ENCODE results near the gene XRCC1.
"Not testable (repeated sequence)": the region's sequence is repeated elsewhere in the genome, so short reads cannot be mapped to it uniquely, and the experiment has no call there.

The XRCC1 gene

GRCh38 chr19:43551399-43552197 lies 23.7 kb downstream of the XRCC1 start:
- in situ Hi-C loops (cut with MboI; ENCODE audit: low sequenced_read_pairs): no loop called here

GRCh38 chr19:43548706-43549105 lies 26.6 kb downstream of the XRCC1 start:
- in situ Hi-C loops (cut with MboI; ENCODE audit: low sequenced_read_pairs): no loop called here

GRCh38 chr19:43547926-43548325 lies 27.4 kb downstream of the XRCC1 start:
- in situ Hi-C loops (cut with MboI; ENCODE audit: low sequenced_read_pairs): not testable (repeated sequence)

- in situ Hi-C loops (cut with MboI; ENCODE audit: low sequenced_read_pairs): no loop called here
These were observed 28.7 kb downstream of the XRCC1 start for GRCh38 chr19:43546581-43546980.

- in situ Hi-C loops (cut with MboI; ENCODE audit: low sequenced_read_pairs): no loop called here
These were observed 29.3 kb downstream of the XRCC1 start for GRCh38 chr19:43545981-43546380.

- in situ Hi-C loops (cut with MboI; ENCODE audit: low sequenced_read_pairs): no loop called here
These were observed 30.1 kb downstream of the XRCC1 start for GRCh38 chr19:43545276-43545675.

- in situ Hi-C loops (cut with MboI; ENCODE audit: low sequenced_read_pairs): no loop called here
These were observed 31.2 kb downstream of the XRCC1 start for GRCh38 chr19:43544077-43544476.

- in situ Hi-C loops (cut with MboI; ENCODE audit: low sequenced_read_pairs): no loop called here
These were observed 33.2 kb downstream of the XRCC1 start for GRCh38 chr19:43541920-43542650.

GRCh38 chr19:43540381-43540780 lies 34.9 kb downstream of the XRCC1 start:
- in situ Hi-C loops (cut with MboI; ENCODE audit: low sequenced_read_pairs): no loop called here

- in situ Hi-C loops (cut with MboI; ENCODE audit: low sequenced_read_pairs): no loop called here
These were observed 36.4 kb downstream of the XRCC1 start for GRCh38 chr19:43538922-43539321.

GRCh38 chr19:43534816-43535761 lies 40.2 kb downstream of the XRCC1 start:
- in situ Hi-C loops (cut with MboI; ENCODE audit: low sequenced_read_pairs): no loop called here

GRCh38 chr19:43534305-43534815 lies 41.0 kb downstream of the XRCC1 start:
- in situ Hi-C loops (cut with MboI; ENCODE audit: low sequenced_read_pairs): no loop called here

GRCh38 chr19:43533546-43534304 lies 41.6 kb downstream of the XRCC1 start:
- in situ Hi-C loops (cut with MboI; ENCODE audit: low sequenced_read_pairs): no loop called here

GRCh38 chr19:43532962-43533545 lies 42.3 kb downstream of the XRCC1 start, which contains the start of gene ZNF575:
ZNF575 (plus strand) TSS chr19:43533188; CDS start chr19:43534423, 1,235 bp downstream.
- in situ Hi-C loops (cut with MboI; ENCODE audit: low sequenced_read_pairs): no loop called here

- in situ Hi-C loops (cut with MboI; ENCODE audit: low sequenced_read_pairs): no loop called here
These were observed 42.8 kb downstream of the XRCC1 start for GRCh38 chr19:43532571-43532961.

GRCh38 chr19:43527860-43528622 lies 47.3 kb downstream of the XRCC1 start:
- in situ Hi-C loops (cut with MboI; ENCODE audit: low sequenced_read_pairs): no loop called here

- in situ Hi-C loops (cut with MboI; ENCODE audit: low sequenced_read_pairs): no loop called here
These were observed 48.2 kb downstream of the XRCC1 start, which contains the start of gene ETHE1 for GRCh38 chr19:43526884-43527859. ETHE1 (minus strand) TSS chr19:43527201; CDS start chr19:43527177, 24 bp downstream.

Measured in hTERT RPE-1 (cell line).